HG02571 (cell line): ENCODE measurements around the gene DAPK2.

Source experiments
- ATAC-seq: cut with Tn5 transposase; IDR thresholded peaks from one replicate; pipeline ENCODE4 v1.9.1; 2021; ENCODE audit warnings: mild to moderate bottlenecking, moderate library complexity; ENCODE audit not compliant: unreplicated experiment

The DAPK2 gene

GRCh38 chr15:63999177-63999576, 47.1 kb downstream of the DAPK2 start:
- ATAC-seq = no peak

GRCh38 chr15:63998489-63998888, 47.8 kb downstream of the DAPK2 start:
- ATAC-seq = no peak

GRCh38 chr15:63997715-63998442, 48.4 kb downstream of the DAPK2 start:
- no peak for ATAC-seq

GRCh38 chr15:63996794-63997357, 49.4 kb downstream of the DAPK2 start:
- ATAC-seq = no peak

GRCh38 chr15:63995789-63996188, 50.5 kb downstream of the DAPK2 start:
- no peak for ATAC-seq

GRCh38 chr15:63994073-63994600, 52.1 kb downstream of the DAPK2 start:
- ATAC-seq = no peak

GRCh38 chr15:63992300-63992699, 54.0 kb downstream of the DAPK2 start:
- no peak for ATAC-seq

GRCh38 chr15:63991706-63992105, 54.6 kb downstream of the DAPK2 start:
- no peak for ATAC-seq

GRCh38 chr15:63990454-63990853, 55.8 kb downstream of the DAPK2 start:
- no peak for ATAC-seq

GRCh38 chr15:63987796-63988378, 58.4 kb downstream of the DAPK2 start:
- ATAC-seq = no peak

GRCh38 chr15:63986751-63987341, 59.4 kb downstream of the DAPK2 start:
- peak; percentile 63 for ATAC-seq

GRCh38 chr15:63986185-63986680, 60.1 kb downstream of the DAPK2 start:
- ATAC-seq = peak; percentile 12

GRCh38 chr15:63985221-63986184, 60.8 kb downstream of the DAPK2 start:
- no peak for ATAC-seq

GRCh38 chr15:63984331-63984730, 62.0 kb downstream of the DAPK2 start:
- no peak for ATAC-seq

GRCh38 chr15:63983061-63983711, 63.1 kb downstream of the DAPK2 start:
- ATAC-seq = no peak

- ATAC-seq = no peak
Observed at GRCh38 chr15:63982381-63982854, 63.9 kb downstream of the DAPK2 start.

GRCh38 chr15:63981596-63982320, 64.5 kb downstream of the DAPK2 start:
- no peak for ATAC-seq

GRCh38 chr15:63979262-63979793, 67.0 kb downstream of the DAPK2 start:
- ATAC-seq = no peak
